Right atrium auricular region (tissue), 2 donors: ENCODE measurements around the gene FSIP1. TPM values are rescaled to one million over a fixed set of nuclear protein-coding genes. Genes with fewer than 3 reads are reported as not detected.

Experiments used
- DNase-seq: peaks from one replicate; pipeline ENCODE4 v3.0.0-alpha.2; 2019; ENCODE audit warnings: low spot score
- H3K27ac ChIP-seq, 2 donors: fragments of 200-600 bp; sonication (generic); 1 replicate in 1 of 2; 2 replicates in 1 of 2; pipeline ENCODE4 v1.5.1; 2016 to 2019
- H3K27me3 ChIP-seq, 2 donors: fragments of 200-600 bp; sonication (generic); one replicate each; pipeline versions ENCODE4 v1.5.1 to v1.6.0; 2017 to 2019
- H3K36me3 ChIP-seq: fragments of 200-600 bp; sonication (generic); one replicate; pipeline ENCODE4 v1.5.1; 2016
- H3K4me1 ChIP-seq, 2 donors: fragments of 200-600 bp; sonication (generic); one replicate each; pipeline versions ENCODE4 v1.5.1 to v1.6.0; 2017 to 2019
- H3K4me3 ChIP-seq, 2 donors: fragments of 200-600 bp; sonication (generic); 1 replicate in 1 of 2; 2 replicates in 1 of 2; pipeline ENCODE4 v1.5.1; 2017 to 2019; ENCODE audit warnings: mild to moderate bottlenecking in 1 of 2, moderate library complexity in 1 of 2
- H3K9me3 ChIP-seq, 2 donors: fragments of 200-600 bp; sonication (generic); one replicate each; pipeline ENCODE4 v1.5.1; 2019
- CTCF ChIP-seq, 2 donors: fragments of 200-600 bp; sonication (generic); IDR thresholded peaks; one replicate each; pipeline ENCODE4 v1.5.1; 2019; ENCODE audit warnings: antibody characterized with exemption in 2 of 2
- total RNA-seq, 2 donors: library from RNA; depleted of rRNA; stranded (reverse); fragments of >200 nt; gene quantifications; one replicate each; pipeline ENCODE4 v1.1.0, GENCODE V29; 2016

The FSIP1 gene
- total RNA-seq, 2 donors from 2014 or later: 0.24 TPM; not detected in 1

- H3K4me3 ChIP-seq: no peak overlapping the region
- no peak overlapping the region for H3K27ac ChIP-seq
- DNase-seq: no peak
- H3K4me1 ChIP-seq: no peaks in the 10 kb centered on the region
- H3K9me3 ChIP-seq: no peaks in the 10 kb centered on the region
- no peak for TF ChIP-seq CTCF (IDR thresholded peaks at IDR 0.05)
- no peaks in the 10 kb centered on the region for H3K36me3 ChIP-seq
- H3K27me3 ChIP-seq: no peaks in the 10 kb centered on the region
These were observed 9.6 kb upstream of the FSIP1 start for GRCh38 chr15:39792025-39792843.

GRCh38 chr15:39789736-39790135 is 7.1 kb upstream of the FSIP1 start:
- H3K27ac ChIP-seq: no peak overlapping the region
- DNase-seq: no peak
- H3K36me3 ChIP-seq: no peaks in the 10 kb centered on the region
- no peaks in the 10 kb centered on the region for H3K9me3 ChIP-seq
- H3K4me1 ChIP-seq: no peaks in the 10 kb centered on the region
- H3K4me3 ChIP-seq: no peak overlapping the region
- no peak for TF ChIP-seq CTCF (IDR thresholded peaks at IDR 0.05)
- H3K27me3 ChIP-seq: no peaks in the 10 kb centered on the region

- TF ChIP-seq CTCF (IDR thresholded peaks at IDR 0.05): no peak
- Histone ChIP-seq H3K27me3 (no peaks in the 10 kb centered on the region), H3K4me3 (no peak overlapping the region), H3K9me3 (no peaks in the 10 kb centered on the region), H3K4me1 (peaks cover 0 to 5% of the 10 kb centered on the region in 2 donors), H3K36me3 (no peaks in the 10 kb centered on the region), H3K27ac (no peak overlapping the region)
- no peak for DNase-seq
These were observed 6.3 kb upstream of the FSIP1 start for GRCh38 chr15:39788800-39789565.

- H3K4me3 ChIP-seq: no peak overlapping the region
These were observed 5.5 kb upstream of the FSIP1 start for GRCh38 chr15:39788108-39788507.

GRCh38 chr15:39787479-39787878 is 4.8 kb upstream of the FSIP1 start:
- Histone ChIP-seq H3K4me1 (peaks cover 0 to 13% of the 10 kb centered on the region in 2 donors), H3K4me3 (no peak overlapping the region), H3K36me3 (no peaks in the 10 kb centered on the region), H3K27me3 (no peaks in the 10 kb centered on the region), H3K9me3 (no peaks in the 10 kb centered on the region), H3K27ac (no peak overlapping the region)
- no peak for TF ChIP-seq CTCF (IDR thresholded peaks at IDR 0.05)
- DNase-seq: no peak

More at GRCh38 chr15:39788108-39788507, 5.5 kb upstream of the FSIP1 start:
- no peaks in the 10 kb centered on the region for H3K9me3 ChIP-seq
- H3K27me3 ChIP-seq: no peaks in the 10 kb centered on the region
- DNase-seq: no peak
- H3K27ac ChIP-seq: no peak overlapping the region
- peaks cover 0 to 13% of the 10 kb centered on the region in 2 donors for H3K4me1 ChIP-seq
- TF ChIP-seq CTCF (IDR thresholded peaks at IDR 0.05): no peak
- H3K36me3 ChIP-seq: no peaks in the 10 kb centered on the region
